Tongue (tissue), 2 donors: ENCODE data around the gene TRRAP. TPM values are rescaled to one million over a fixed set of nuclear protein-coding genes. Genes with fewer than 3 reads are reported as not detected.

Source experiments
- DNase-seq: peaks from one replicate; pipeline ENCODE4 v3.0.0-alpha.2; 2015
- total RNA-seq: library from RNA; depleted of rRNA; stranded (reverse); fragments of >200 nt; gene quantifications from one replicate; pipeline ENCODE4 v1.2.3, GENCODE V29; 2014

Gene TRRAP
- total RNA-seq, 1 donor from 2014 or later: 34.6 TPM

- no peak for DNase-seq
These were observed 24.2 kb downstream of the TRRAP start for GRCh38 chr7:98902523-98902922.

- DNase-seq: no peak
These were observed 24.9 kb downstream of the TRRAP start for GRCh38 chr7:98903246-98903645.

- no peak for DNase-seq
These were observed 29.2 kb downstream of the TRRAP start for GRCh38 chr7:98907570-98907969.

GRCh38 chr7:98908585-98908984, 30.3 kb downstream of the TRRAP start:
- no peak for DNase-seq

- no peak for DNase-seq
These were observed 31.2 kb downstream of the TRRAP start for GRCh38 chr7:98909487-98909886.

- no peak for DNase-seq
These were observed 32.1 kb downstream of the TRRAP start for GRCh38 chr7:98910427-98910826.

GRCh38 chr7:98911916-98912315, 33.6 kb downstream of the TRRAP start:
- peak; percentile 25 for DNase-seq

GRCh38 chr7:98913026-98913425, 34.7 kb downstream of the TRRAP start:
- DNase-seq: no peak

- DNase-seq: no peak
These were observed 35.3 kb downstream of the TRRAP start for GRCh38 chr7:98913612-98914011.

- no peak for DNase-seq
These were observed 39.0 kb downstream of the TRRAP start for GRCh38 chr7:98917331-98917730.

GRCh38 chr7:98921608-98922372, 43.5 kb downstream of the TRRAP start:
- no peak for DNase-seq

- no peak for DNase-seq
These were observed 44.3 kb downstream of the TRRAP start for GRCh38 chr7:98922392-98923187.

- DNase-seq: no peak
These were observed 45.2 kb downstream of the TRRAP start for GRCh38 chr7:98923512-98923911.

- DNase-seq: no peak
These were observed 48.8 kb downstream of the TRRAP start for GRCh38 chr7:98927125-98927524.

- DNase-seq: no peak
These were observed 52.1 kb downstream of the TRRAP start for GRCh38 chr7:98930464-98930863.

- no peak for DNase-seq
These were observed 52.6 kb downstream of the TRRAP start for GRCh38 chr7:98930921-98931320.

- DNase-seq: no peak
These were observed 55.0 kb downstream of the TRRAP start for GRCh38 chr7:98933321-98933720.

- DNase-seq: no peak
These were observed 55.9 kb downstream of the TRRAP start for GRCh38 chr7:98934267-98934666.

GRCh38 chr7:98935811-98936210, 57.5 kb downstream of the TRRAP start:
- no peak for DNase-seq

GRCh38 chr7:98943336-98943735, 65.0 kb downstream of the TRRAP start:
- no peak for DNase-seq

- no peak for DNase-seq
These were observed 66.1 kb downstream of the TRRAP start for GRCh38 chr7:98944386-98944785.

- no peak for DNase-seq
These were observed 67.5 kb downstream of the TRRAP start for GRCh38 chr7:98945852-98946251.

- no peak for DNase-seq
These were observed 68.1 kb downstream of the TRRAP start for GRCh38 chr7:98946389-98946788.
